CD4-positive, alpha-beta T cell treated with Interleukin-4 for 4 hours (primary cell): ENCODE results near the gene SLC37A3.

Experiments
- DNase-seq: peaks from one replicate; pipeline ENCODE4 v3.0.0-alpha.2; 2020

SLC37A3 gene

GRCh38 chr7:140398821-140399220 lies 491 bp upstream of the SLC37A3 start:
- DNase-seq, result no peak

GRCh38 chr7:140393756-140394306 lies 4.5 kb downstream of the SLC37A3 start:
- DNase-seq, result no peak

GRCh38 chr7:140391634-140392033 lies 6.7 kb downstream of the SLC37A3 start:
- DNase-seq, result no peak

GRCh38 chr7:140390466-140391190 lies 7.7 kb downstream of the SLC37A3 start:
- peak; percentile 39 for DNase-seq

GRCh38 chr7:140390034-140390433 lies 8.3 kb downstream of the SLC37A3 start:
- DNase-seq, result no peak

GRCh38 chr7:140389445-140389844 lies 8.9 kb downstream of the SLC37A3 start:
- no peak for DNase-seq

GRCh38 chr7:140384894-140385545 lies 13.3 kb downstream of the SLC37A3 start:
- no peak for DNase-seq

- DNase-seq, result no peak
These were observed 14.2 kb downstream of the SLC37A3 start for GRCh38 chr7:140383954-140384713.

GRCh38 chr7:140375892-140376730 lies 22.2 kb downstream of the SLC37A3 start:
- peak; percentile 88 for DNase-seq

- DNase-seq, result no peak
These were observed 23.0 kb downstream of the SLC37A3 start for GRCh38 chr7:140375323-140375722.

- no peak for DNase-seq
These were observed 29.0 kb downstream of the SLC37A3 start for GRCh38 chr7:140369294-140369693.

- no peak for DNase-seq
These were observed 30.8 kb downstream of the SLC37A3 start for GRCh38 chr7:140367528-140367927.

GRCh38 chr7:140364819-140365218 lies 33.5 kb downstream of the SLC37A3 start:
- no peak for DNase-seq

- DNase-seq, result peak; percentile 4
These were observed 37.6 kb downstream of the SLC37A3 start for GRCh38 chr7:140360697-140361229.

GRCh38 chr7:140358412-140359051 lies 39.8 kb downstream of the SLC37A3 start:
- DNase-seq, result peak; percentile 49

- DNase-seq, result no peak
These were observed 40.3 kb downstream of the SLC37A3 start for GRCh38 chr7:140358024-140358411.

- no peak for DNase-seq
These were observed 48.3 kb downstream of the SLC37A3 start for GRCh38 chr7:140350056-140350455.

- DNase-seq, result no peak
These were observed 49.1 kb downstream of the SLC37A3 start for GRCh38 chr7:140349144-140349771.

- DNase-seq, result no peak
These were observed 50.0 kb downstream of the SLC37A3 start for GRCh38 chr7:140348161-140348849.

GRCh38 chr7:140347218-140347617 lies 51.1 kb downstream of the SLC37A3 start:
- no peak for DNase-seq

- DNase-seq, result no peak
These were observed 52.9 kb downstream of the SLC37A3 start for GRCh38 chr7:140345426-140345825.
